Skin epidermis (tissue), 12 donors: Measurements from ENCODE around the gene GID8.
A peak's percentile ranks its signal among the peaks of the same experiment; 100 is the strongest.

Source experiments
- H3K27ac ChIP-seq, 21 experiments: fragments of 200-600 bp; sonication (generic) in 11 of 21; one replicate each; pipeline ENCODE4 v1.5.0; 2020; ENCODE audit warnings: mild to moderate bottlenecking in 3 of 21, inconsistent platforms in 2 of 21, moderate library complexity in 2 of 21
- H3K4me3 ChIP-seq, 7 experiments: fragments of 200-600 bp; sonication (generic) in 2 of 7; one replicate each; pipeline ENCODE4 v1.5.0; 2020; ENCODE audit warnings: inconsistent platforms in 2 of 7, mild to moderate bottlenecking in 2 of 7, moderate library complexity in 1 of 7

The GID8 gene

DNA sequence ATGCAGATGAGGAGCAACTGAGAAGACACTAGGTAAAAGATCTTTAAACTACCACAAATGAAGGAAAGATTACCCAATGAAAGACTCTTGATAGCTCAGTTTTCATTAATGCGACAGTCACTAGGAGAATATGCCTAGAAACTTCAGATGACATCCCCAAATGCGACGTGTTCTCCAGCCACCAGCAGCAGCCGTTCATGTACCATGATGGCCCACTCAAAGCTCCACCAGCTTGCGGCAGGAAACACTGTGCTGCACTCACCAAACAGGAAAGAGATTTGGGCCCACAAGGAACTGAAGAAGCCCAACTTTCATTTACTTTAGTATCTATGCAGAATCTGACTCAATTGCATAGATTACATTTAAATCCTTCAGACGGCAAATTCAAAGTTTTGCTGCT is 19.1 kb upstream of the GID8 start:
- Histone ChIP-seq H3K27ac (peak overlapping the region in 4 of 21 experiments; percentile 2 to 69 (median 17)), H3K4me3 (no peak overlapping the region)

- H3K27ac ChIP-seq: peak overlapping the region in 3 of 21 experiments; percentile 11 to 69 (median 25)
- no peak overlapping the region for H3K4me3 ChIP-seq
Observed at GRCh38 chr20:62920039-62920645, 17.8 kb upstream of the GID8 start.

DNA sequence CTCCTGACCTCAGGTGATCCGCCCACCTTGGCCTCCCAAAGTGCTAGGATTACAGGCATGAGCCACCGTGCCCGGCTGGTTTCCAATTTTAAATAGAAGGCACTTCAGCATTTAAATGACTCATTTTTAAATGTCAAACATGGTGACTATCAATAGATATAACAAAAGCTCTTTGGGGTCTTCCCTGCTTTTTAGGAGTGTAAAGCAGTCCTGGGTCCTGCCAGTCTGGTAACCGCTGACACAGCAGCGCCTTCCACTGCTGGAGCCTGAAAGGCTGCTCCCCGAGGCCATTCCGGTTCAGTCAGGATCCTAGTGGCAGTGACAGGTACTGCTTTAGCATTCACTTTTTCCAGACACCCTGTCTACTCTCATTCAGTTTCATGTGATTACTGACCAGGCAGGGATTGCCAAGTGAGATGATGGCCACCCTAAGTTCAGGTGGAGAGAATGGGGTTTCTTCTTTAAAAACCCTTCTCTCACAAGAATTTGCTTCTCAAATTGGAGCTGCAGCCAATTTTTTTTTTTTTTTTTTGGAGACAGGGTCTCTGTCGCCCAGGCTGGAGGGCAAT is 16.7 kb upstream of the GID8 start:
- Histone ChIP-seq H3K27ac (peak overlapping the region in 3 of 21 experiments; percentile 4 to 37 (median 21)), H3K4me3 (no peak overlapping the region)

DNA sequence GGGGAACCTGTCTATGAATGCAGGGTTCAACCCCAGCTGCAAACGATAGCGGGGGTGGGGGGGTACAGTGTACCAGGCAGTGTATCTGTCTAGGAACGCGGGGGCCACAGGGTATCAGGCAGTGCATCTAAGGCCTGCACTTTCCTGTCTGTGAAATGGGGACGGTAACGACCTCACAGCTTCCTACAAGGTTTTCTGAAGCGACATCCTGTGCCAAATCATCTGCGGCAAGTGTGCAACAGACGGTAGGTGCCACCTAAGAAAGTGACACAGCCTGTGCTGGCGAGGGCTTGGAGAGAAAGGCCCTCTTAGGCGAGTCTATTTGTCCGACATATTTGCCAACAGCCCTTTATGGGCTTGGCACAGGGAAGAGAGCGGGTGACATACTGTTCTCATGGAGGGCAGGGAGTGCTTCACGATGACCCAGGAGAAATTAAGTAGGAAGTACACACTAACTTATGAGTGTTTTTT is 15.5 kb upstream of the GID8 start:
- no peak overlapping the region for H3K4me3 ChIP-seq
- peak overlapping the region in 17 of 21 experiments; percentile 17 to 100 (median 66) for H3K27ac ChIP-seq

- Histone ChIP-seq H3K27ac (peak overlapping the region in 18 of 21 experiments; percentile 17 to 100 (median 70)), H3K4me3 (peak overlapping the region in 2 of 7 experiments; percentile 90 to 98)
Observed at GRCh38 chr20:62923059-62923668, 14.8 kb upstream of the GID8 start.

GRCh38 chr20:62923669-62924441 is 14.1 kb upstream of the GID8 start:
- H3K4me3 ChIP-seq: peak overlapping the region; percentile 4 to 99 (median 90)
- H3K27ac ChIP-seq: peak overlapping the region in 19 of 21 experiments; percentile 37 to 100 (median 99)

DNA sequence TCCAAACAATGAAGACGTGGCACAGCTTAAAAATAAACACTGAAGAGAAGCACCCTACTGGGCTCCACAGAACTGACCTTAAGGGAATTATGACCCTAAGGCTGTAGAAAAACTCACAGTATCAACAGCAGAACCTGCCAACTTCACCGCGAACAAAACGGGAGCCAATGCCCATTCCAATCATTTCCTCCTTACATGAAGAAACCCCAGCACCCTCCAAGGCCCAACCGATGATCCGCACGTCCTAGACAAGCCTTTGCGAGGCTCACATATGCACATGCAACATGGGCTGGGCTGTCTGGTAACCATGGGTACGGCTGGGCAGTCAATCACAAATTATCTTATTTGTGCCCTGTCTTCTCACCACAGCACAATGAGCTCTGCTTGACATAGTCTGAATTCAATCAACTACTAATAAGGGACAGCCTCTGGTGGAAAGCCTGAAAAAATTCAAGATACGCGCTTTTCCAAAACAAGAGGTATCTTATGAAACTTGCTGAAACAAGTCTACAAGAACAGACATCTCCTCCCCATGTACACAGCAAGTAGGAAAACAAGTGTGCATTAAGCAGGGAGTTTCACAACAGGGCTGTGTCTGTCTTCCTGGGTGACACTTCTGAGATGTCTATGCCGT is 13.4 kb upstream of the GID8 start:
- Histone ChIP-seq H3K4me3 (peak overlapping the region; percentile 86 to 99 (median 96)), H3K27ac (peak overlapping the region in 20 of 21 experiments; percentile 37 to 100 (median 99))

GRCh38 chr20:62925076-62925419 is 12.9 kb upstream of the GID8 start:
- Histone ChIP-seq H3K27ac (peak overlapping the region in 20 of 21 experiments; percentile 95 to 100 (median 99)), H3K4me3 (peak overlapping the region; percentile 86 to 99 (median 96))

DNA sequence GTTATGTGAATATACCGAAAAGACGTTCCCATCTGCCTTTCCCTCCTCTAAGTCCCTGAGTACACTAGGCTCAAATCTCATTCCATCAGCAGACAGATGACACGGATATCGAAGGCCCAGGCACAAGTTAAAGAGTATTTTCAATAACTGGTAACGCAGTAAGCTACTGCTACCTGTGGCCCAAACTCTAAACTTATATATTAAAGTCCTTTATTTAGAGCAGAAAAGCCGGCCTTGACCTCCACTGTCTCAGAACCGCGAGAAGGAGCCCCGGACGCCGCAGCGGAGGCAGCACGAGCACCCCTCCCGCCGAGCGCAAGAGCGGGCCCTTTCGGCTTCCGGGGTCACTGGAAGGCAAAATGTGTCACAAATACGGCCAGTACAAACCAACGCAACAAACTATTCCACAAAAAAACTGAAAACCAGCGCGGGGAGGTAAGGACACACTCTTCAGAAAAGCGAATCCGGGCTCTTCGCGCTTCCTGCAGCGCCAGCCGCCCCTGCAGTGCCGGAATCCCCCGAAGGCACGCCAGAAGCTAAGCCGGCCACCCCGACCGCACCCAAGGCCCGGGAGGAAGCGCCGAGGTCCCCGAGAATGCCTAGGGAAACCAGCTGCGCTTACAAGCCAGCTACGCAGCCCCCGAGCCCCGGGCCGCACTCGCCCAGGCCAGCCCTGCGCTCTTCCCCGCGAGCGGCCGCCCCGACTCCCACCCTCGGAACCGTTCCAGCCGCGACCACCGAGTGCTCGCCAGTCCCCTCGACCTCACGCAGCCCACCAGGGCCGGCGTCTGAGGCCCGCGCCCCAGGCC is 12.3 kb upstream of the GID8 start:
- Histone ChIP-seq H3K27ac (peak overlapping the region; percentile 86 to 100 (median 99)), H3K4me3 (peak overlapping the region; percentile 86 to 99 (median 96))

DNA sequence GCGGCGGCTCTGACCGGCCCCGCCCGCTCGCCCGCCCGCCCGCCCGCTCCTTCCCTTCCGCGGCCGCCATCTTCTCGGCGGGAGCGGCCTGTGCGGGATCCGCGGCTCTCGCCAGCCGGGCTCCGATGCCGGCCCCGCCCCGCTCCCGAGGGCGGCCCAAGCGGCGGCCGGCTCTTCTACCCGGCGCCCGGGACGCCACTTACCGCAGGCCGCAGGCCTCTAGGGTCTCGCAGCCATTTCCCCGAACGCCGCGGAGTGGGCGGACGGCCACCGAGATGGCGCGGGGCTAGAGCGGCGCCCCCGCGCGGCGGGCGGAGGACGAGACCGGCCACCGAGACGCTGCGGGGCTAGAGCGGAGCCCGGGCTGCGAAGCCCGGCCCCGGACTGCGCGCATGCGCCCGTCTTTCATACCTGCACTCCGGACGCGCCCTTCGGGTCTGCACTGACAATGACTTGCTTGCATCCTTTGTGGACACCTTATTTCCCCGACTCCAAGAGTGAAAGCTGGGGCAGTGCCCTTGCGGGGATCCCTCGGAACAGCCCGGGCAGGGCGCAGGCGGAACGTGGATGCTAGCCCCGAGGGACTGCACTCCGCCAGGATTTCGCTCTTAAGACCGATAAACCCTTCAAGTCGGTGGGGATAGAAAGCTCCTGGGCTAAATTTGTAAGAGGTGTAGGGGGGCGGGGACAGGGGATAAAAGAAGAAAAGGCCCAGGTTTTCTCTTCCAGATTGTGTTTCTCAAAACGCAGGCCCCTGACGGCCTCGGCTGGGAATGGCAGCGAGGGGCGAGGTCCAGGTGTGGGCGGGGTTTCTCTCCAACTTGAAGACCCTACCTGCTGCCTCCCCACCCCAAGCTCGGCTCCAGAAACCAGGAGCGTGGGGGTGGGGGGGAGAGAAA is 11.5 kb upstream of the GID8 start, which contains the start of gene DIDO1:
Gene DIDO1, minus strand, starts transcription at position 277 of the 899 bp plus-strand sequence.
- H3K27ac ChIP-seq: peak within 1 kb of the TSS; percentile 86 to 100 (median 99)
- H3K4me3 ChIP-seq: peak within 1 kb of the TSS; percentile 86 to 99 (median 96)

GRCh38 chr20:62927128-62927705 is 10.7 kb upstream of the GID8 start:
- peak overlapping the region; percentile 86 to 99 (median 96) for H3K4me3 ChIP-seq
- peak overlapping the region in 20 of 21 experiments; percentile 95 to 100 (median 99) for H3K27ac ChIP-seq

DNA sequence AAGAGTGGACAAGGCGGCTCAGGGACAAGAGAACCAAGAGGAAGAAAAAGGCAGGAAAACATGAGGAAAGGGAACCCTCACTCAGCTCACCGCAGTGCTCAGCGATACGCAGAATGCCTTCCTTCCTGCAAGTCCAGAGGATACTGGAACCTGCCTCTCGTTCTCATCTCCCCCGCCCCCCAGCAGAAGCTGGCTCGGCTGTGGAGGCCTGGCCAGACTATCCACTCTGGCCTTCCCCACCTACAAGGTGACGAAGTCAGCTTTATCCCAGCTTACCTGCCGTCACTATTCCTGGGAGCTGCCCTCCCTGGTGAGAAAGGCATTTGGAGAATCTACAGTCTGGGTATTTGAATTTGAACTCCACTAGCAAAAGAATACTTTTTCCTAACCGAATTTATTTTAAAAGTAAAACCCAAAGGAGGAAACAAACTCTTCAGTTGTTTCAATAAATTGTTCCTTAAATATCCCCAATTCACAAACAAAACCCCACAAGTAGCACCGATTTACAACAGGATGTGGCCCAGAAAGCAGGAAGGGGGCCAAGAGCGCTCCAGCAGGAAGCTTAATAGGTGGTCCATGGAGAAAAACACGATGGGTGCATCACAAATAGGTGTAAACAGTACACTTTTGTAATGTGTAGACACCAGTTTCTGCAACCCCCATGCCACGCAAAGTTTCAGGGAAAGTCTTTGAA is 9.6 kb upstream of the GID8 start:
- H3K27ac ChIP-seq: peak overlapping the region in 20 of 21 experiments; percentile 24 to 100 (median 84)
- peak overlapping the region; percentile 35 to 62 (median 50) for H3K4me3 ChIP-seq

DNA sequence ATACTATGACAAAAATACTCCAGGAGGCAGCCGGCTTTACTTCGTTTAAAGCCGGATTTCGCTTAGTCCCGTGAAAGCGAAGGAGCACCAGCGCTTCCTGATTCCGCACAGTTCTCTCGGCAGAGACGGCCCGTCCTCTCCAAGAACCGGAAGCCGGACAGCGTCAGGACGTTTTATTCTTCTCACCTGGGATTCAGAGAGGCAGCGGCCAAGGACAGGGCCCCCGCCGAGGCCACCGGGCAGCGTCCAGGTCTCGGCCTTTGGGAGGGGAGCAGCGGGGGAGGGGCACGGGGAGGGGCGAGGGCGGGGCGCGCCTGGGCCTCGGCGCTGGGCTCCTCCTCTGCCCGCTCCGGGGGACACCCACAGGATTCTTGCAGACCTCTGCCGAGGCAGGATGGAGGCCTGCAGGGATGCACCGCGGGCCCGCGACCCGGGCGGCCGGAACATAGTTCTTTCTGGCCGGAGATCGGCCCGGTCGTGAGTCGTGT is 8.9 kb upstream of the GID8 start:
- Histone ChIP-seq H3K27ac (peak overlapping the region in 20 of 21 experiments; percentile 24 to 100 (median 84)), H3K4me3 (peak overlapping the region; percentile 35 to 62 (median 50))

DNA sequence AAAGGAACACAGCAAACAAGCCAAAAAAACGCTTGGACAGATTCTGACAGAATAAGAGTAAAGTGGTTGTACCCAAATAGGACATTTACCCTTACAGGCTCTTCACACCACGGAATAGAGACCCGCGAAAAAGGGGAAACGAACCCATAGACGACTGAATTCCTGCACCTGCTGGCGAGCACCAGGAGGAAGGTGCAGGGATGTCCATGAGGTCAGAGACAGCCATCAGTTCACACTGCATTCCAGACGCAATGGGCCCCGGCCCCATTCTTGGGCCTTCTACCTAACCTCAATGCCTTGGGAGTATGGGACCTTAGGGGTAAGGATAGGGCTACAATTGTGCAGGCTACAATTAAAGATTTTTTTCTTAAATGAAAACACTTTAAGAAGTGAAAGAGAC is 6.5 kb upstream of the GID8 start:
- Histone ChIP-seq H3K27ac (peak overlapping the region in 1 of 21 experiments; percentile 91), H3K4me3 (no peak overlapping the region)

DNA sequence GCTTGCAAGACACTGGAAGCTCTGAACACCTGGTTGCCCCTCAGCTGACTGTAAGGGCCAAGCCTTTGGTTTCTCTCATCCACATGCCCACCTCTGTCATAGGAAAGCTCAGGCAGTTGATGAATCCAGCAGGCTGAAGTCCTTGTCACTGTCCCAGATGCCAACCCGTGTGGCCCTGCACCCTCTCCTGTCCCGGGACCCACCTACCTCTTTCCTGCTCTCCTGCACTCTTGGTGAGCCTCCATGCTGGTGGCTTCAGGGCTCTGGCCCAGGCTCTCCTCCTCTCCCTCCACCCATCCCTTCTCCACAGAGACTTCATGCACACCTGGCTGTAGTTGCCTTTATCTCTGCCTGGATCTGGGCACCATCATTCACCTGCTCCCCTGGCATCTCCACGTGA is 4.0 kb upstream of the GID8 start:
- H3K4me3 ChIP-seq: no peak overlapping the region
- H3K27ac ChIP-seq: no peak overlapping the region

DNA sequence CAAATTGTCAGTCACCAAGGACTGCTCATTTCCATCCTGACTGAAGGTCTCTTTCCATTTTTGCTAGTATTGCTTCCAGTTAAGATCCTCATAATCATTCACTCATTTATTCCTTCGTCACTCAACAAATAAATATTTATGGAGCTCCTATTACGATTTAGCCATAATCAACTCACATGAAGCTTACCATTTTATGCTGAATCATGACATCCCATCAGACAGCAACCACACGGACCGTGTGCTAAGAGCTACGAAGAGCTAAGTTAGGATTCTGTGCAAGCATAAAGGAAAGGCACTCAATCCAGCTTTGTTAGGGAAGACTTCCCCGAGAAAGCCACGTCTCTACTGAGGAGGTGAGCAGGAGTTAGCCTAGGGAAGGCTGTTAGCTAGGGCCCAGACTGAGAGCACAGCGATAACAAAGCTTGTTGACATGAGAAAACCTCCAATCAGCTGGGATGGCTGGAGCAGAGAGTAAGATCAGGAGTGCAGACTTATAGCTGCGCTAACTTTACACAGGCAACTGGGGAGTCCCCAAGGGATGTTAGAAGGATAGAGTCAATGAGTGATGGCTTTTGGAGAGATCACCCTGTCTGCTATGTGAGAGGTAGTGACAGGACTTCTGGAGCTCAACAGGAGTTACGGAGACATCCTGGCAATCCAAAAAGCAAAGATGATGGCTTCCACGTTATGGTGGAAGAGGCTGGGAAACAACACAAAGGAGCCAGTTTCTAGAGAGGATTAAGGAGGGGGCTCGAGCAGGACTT is 2.6 kb upstream of the GID8 start:
- Histone ChIP-seq H3K27ac (peak overlapping the region in 1 of 21 experiments; percentile 11), H3K4me3 (no peak overlapping the region)
